ENCODE measurements around the gene VSIG1.

DNA sequence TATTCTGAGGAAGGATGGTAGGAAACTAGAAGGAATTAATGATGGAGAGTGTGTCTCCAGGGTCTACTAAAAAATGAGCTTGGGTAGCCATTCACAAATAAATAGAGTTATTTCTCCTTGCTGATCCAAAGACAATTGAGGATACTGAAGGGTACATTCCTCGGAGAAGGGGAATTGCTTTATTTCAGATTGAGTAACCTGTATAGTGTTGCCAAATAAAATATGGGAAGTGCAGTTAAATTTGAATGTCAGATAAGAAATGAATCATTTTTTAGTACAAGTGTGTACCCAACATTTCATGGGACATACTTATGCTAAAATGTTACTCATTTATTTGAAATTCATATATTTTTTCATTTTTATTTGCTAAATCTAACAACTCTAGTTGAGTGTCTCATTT is 16.0 kb upstream of the VSIG1 start:
- no peak for TF ChIP-seq CTCF (conservative IDR thresholded peaks at IDR 0.05; ENCODE audit: low read depth, low read length)
- TF ChIP-seq RFX5 (IDR thresholded peaks at IDR 0.05; ENCODE audit: low read depth, low read length): no peak
- no peak for TF ChIP-seq USF2 (IDR thresholded peaks at IDR 0.05; ENCODE audit: low read depth, low read length)
- TF ChIP-seq RAD21 (IDR thresholded peaks at IDR 0.05; ENCODE audit: low read length): no peak
- TF ChIP-seq POLR2A (IDR thresholded peaks at IDR 0.05; ENCODE audit: low read depth, low read length): no peak
- TF ChIP-seq SMC3 (IDR thresholded peaks at IDR 0.05; ENCODE audit: low read depth, low read length): no peak
- no peak for TF ChIP-seq RCOR1 (IDR thresholded peaks at IDR 0.05; ENCODE audit: insufficient replicate concordance, low read length)
- TF ChIP-seq CHD1 (IDR thresholded peaks at IDR 0.05; ENCODE audit: low read depth, low read length): no peak
- no peak for TF ChIP-seq MAFK (IDR thresholded peaks at IDR 0.05; ENCODE audit: low read depth, low read length)
- no peak for TF ChIP-seq CEBPB (IDR thresholded peaks at IDR 0.05; ENCODE audit: low read depth, low read length)
- no peak for TF ChIP-seq FOS (IDR thresholded peaks at IDR 0.05; ENCODE audit: low read depth, low read length)
- TF ChIP-seq MXI1 (IDR thresholded peaks at IDR 0.05; ENCODE audit: borderline replicate concordance, low read depth, low read length): no peak
- TF ChIP-seq MAZ (IDR thresholded peaks at IDR 0.05; ENCODE audit: borderline replicate concordance, low read depth, low read length): no peak

Data from IMR-90 (cell line).